ENCODE results near the gene RAMACL.
A peak's percentile ranks its signal among the peaks of the same experiment; 100 is the strongest.
"Not testable (repeated sequence)": the region's sequence is repeated elsewhere in the genome, so short reads cannot be mapped to it uniquely, and the experiment has no call there.

Gene RAMACL

GRCh38 chr6:166586424-166587156, at the start of gene RAMACL:
TSS of gene RAMACL (minus strand) at chr6:166586678. CDS start at chr6:166586477, 201 bp downstream.
- peak; percentile 20 for DNase-seq (ENCODE audit: low read depth)

- no peak for DNase-seq (ENCODE audit: low read depth)
Measured at GRCh38 chr6:166635013-166635970, 48.8 kb upstream of the RAMACL start.

GRCh38 chr6:166634581-166634980, 48.1 kb upstream of the RAMACL start:
- DNase-seq (ENCODE audit: low read depth) = not testable (repeated sequence)

- no peak for DNase-seq (ENCODE audit: low read depth)
Measured at GRCh38 chr6:166633732-166634535, 47.5 kb upstream of the RAMACL start.

- DNase-seq (ENCODE audit: low read depth) = no peak
Measured at GRCh38 chr6:166632731-166633130, 46.3 kb upstream of the RAMACL start.

GRCh38 chr6:166630462-166630861, 44.0 kb upstream of the RAMACL start:
- no peak for DNase-seq (ENCODE audit: low read depth)

GRCh38 chr6:166629628-166630027, 43.1 kb upstream of the RAMACL start:
- DNase-seq (ENCODE audit: low read depth) = no peak

- DNase-seq (ENCODE audit: low read depth) = peak; percentile 29
Measured at GRCh38 chr6:166627875-166628801, 41.7 kb upstream of the RAMACL start.

GRCh38 chr6:166627033-166627874, 40.8 kb upstream of the RAMACL start, which contains the start of gene RPS6KA2:
TSS of gene RPS6KA2 (minus strand) at chr6:166627251. CDS start at chr6:166627019, 232 bp downstream.
- DNase-seq (ENCODE audit: low read depth) = peak; percentile 100

- DNase-seq (ENCODE audit: low read depth) = peak; percentile 10
Measured at GRCh38 chr6:166626177-166627032, 39.9 kb upstream of the RAMACL start.

- no peak for DNase-seq (ENCODE audit: low read depth)
Measured at GRCh38 chr6:166625356-166625755, 38.9 kb upstream of the RAMACL start.

- DNase-seq (ENCODE audit: low read depth) = no peak
Measured at GRCh38 chr6:166624275-166624674, 37.8 kb upstream of the RAMACL start.

GRCh38 chr6:166623318-166623717, 36.8 kb upstream of the RAMACL start:
- no peak for DNase-seq (ENCODE audit: low read depth)

GRCh38 chr6:166621114-166621540, 34.6 kb upstream of the RAMACL start:
- no peak for DNase-seq (ENCODE audit: low read depth)

GRCh38 chr6:166620478-166621113, 34.1 kb upstream of the RAMACL start:
- DNase-seq (ENCODE audit: low read depth) = no peak

- no peak for DNase-seq (ENCODE audit: low read depth)
Measured at GRCh38 chr6:166619912-166620311, 33.4 kb upstream of the RAMACL start.

GRCh38 chr6:166618866-166619761, 32.6 kb upstream of the RAMACL start:
- no peak for DNase-seq (ENCODE audit: low read depth)
